Progenitor cell of endocrine pancreas (in vitro differentiated cells): Measurements from ENCODE around the gene NLRC5. TPM values are rescaled to one million over a fixed set of nuclear protein-coding genes. Genes with fewer than 3 reads are reported as not detected.
"Not testable (repeated sequence)": the region's sequence is repeated elsewhere in the genome, so short reads cannot be mapped to it uniquely, and the experiment has no call there.

Source experiments
- DNase-seq: peaks from one replicate; pipeline ENCODE4 v3.0.0; 2021; ENCODE audit warnings: low spot score; ENCODE audit not compliant: unreplicated experiment
- H3K27ac Mint-ChIP-seq: 2 replicates; pipeline ENCODE4 v1.8.0; 2021; ENCODE audit warnings: mild to moderate bottlenecking, moderate library complexity, mixed read lengths
- H3K27me3 Mint-ChIP-seq: 2 replicates; pipeline ENCODE4 v1.8.0; 2021; ENCODE audit warnings: mixed read lengths
- H3K36me3 Mint-ChIP-seq: 2 replicates; pipeline ENCODE4 v1.8.0; 2022; ENCODE audit warnings: mixed read lengths; ENCODE audit not compliant: insufficient read depth
- H3K4me1 Mint-ChIP-seq: 2 replicates; pipeline ENCODE4 v1.8.0; 2021; ENCODE audit warnings: low read depth, mixed read lengths
- H3K4me3 Mint-ChIP-seq: 2 replicates; pipeline ENCODE4 v1.8.0; 2021; ENCODE audit warnings: low read depth, mild to moderate bottlenecking, moderate library complexity, mixed read lengths
- H3K9me3 Mint-ChIP-seq: 2 replicates; pipeline ENCODE4 v1.8.0; 2021; ENCODE audit warnings: low read depth, mixed read lengths
- total RNA-seq: library from RNA; stranded (reverse); gene quantifications from 2 replicates; pipeline ENCODE4 v1.2.1, GENCODE V29; 2021
- TF ChIP-seq, protein P1 (sequence below): fragments of 200-600 bp; sonication (generic); IDR thresholded peaks from one replicate; pipeline ENCODE4 v1.5.0; 2021; ENCODE audit warnings: antibody characterized with exemption, mild to moderate bottlenecking; ENCODE audit not compliant: unreplicated experiment

The NLRC5 gene
- total RNA-seq, 1 donor from 2014 or later, result not detected

DNA sequence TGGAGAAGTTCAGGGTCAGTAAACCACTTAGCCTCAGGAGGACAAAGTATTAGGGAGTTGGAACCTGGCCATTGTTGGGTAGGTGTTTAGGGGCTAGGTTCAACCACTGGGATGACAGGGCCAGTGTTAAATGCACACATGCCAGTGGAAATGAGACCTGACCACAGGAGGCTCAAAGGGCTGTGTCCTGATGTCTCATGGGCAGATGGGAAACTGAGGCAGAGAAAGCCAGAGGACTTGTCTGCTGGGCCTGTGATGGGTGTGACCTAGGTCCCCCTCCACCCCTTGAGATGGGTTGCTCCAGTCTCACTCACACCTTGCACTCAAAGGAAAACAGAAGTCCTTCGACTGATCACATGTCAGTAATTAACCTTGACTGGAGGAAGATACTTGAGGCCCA, 119.1 kb downstream of the NLRC5 start:
- Mint-ChIP-seq H3K36me3 (no peaks in the 10 kb centered on the region), H3K27ac (no peak overlapping the region), H3K4me3 (no peak overlapping the region), H3K4me1 (no peaks in the 10 kb centered on the region), H3K27me3 (peaks cover 3% of the 10 kb centered on the region), H3K9me3 (no peaks in the 10 kb centered on the region)
- no peak for DNase-seq
- TF ChIP-seq, protein P1, sequence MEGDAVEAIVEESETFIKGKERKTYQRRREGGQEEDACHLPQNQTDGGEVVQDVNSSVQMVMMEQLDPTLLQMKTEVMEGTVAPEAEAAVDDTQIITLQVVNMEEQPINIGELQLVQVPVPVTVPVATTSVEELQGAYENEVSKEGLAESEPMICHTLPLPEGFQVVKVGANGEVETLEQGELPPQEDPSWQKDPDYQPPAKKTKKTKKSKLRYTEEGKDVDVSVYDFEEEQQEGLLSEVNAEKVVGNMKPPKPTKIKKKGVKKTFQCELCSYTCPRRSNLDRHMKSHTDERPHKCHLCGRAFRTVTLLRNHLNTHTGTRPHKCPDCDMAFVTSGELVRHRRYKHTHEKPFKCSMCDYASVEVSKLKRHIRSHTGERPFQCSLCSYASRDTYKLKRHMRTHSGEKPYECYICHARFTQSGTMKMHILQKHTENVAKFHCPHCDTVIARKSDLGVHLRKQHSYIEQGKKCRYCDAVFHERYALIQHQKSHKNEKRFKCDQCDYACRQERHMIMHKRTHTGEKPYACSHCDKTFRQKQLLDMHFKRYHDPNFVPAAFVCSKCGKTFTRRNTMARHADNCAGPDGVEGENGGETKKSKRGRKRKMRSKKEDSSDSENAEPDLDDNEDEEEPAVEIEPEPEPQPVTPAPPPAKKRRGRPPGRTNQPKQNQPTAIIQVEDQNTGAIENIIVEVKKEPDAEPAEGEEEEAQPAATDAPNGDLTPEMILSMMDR, result no peak

DNA sequence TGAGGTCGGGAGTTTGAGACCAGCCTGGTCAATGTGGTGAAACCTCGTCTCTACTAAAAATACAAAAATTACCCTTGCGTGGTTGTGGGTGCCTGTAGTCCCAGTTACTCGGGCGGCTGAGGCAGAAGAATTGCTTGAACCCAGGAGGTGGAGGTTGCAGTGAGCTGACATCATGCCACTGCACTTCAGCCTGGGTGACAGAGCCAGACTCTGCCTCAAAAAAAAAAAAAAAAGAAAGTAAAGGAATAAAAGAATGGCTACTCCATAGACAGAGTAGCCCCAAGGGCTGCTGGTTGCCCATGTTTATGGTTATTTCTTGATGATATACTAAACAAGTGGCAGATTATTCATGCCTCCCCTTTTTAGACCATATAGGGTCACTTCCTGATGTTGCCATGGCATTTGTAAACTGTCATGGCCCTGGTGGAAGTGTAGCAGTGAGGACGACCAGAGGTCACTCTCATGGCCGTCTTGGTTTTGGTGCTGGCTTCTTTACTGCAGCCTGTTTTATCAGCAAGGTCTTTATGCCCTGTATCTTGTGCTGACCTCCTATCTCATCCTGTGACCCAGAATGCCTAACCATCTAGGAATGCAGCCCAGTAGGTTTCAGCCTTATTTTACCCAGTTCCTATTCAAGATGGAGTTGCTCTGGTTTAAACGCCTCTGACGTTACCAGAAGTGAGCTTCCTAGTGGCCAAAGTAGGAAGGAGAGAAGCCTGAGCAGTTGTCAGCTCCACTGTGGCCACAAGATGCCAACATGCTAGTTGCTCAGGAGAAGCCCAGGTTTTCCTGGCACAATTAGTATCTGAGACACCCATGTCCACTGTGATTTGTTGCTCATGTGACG, 120.1 kb downstream of the NLRC5 start:
- H3K9me3 Mint-ChIP-seq, H3K27ac Mint-ChIP-seq, H3K27me3 Mint-ChIP-seq, H3K4me3 Mint-ChIP-seq, H3K4me1 Mint-ChIP-seq, H3K36me3 Mint-ChIP-seq, DNase-seq: not testable (repeated sequence)

DNA sequence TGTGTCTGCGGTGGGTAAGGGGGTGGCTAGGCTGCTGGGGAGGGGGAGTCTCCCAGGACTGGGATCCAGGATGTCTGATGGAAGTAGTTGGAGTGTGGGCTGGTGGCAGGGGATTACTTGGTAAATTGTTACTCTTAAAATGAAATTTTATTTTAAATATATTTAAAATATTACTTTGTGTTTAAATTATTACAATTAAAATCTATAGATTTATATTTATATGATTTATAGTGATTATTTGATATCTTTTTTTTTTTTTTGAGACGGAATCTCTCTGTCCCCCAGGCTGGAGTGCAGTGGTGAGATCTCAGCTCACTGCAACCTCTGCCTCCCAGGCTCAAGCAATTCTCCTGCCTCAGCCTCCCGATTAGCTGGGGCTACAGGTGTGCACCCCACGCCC, 121.6 kb downstream of the NLRC5 start:
- Mint-ChIP-seq H3K27me3 (peaks cover 3% of the 10 kb centered on the region), H3K36me3 (no peaks in the 10 kb centered on the region), H3K4me3 (no peak overlapping the region), H3K27ac (no peak overlapping the region), H3K4me1 (peaks cover under 1% of the 10 kb centered on the region), H3K9me3 (no peaks in the 10 kb centered on the region)
- DNase-seq, result no peak
- TF ChIP-seq, protein P1, result no peak

DNA sequence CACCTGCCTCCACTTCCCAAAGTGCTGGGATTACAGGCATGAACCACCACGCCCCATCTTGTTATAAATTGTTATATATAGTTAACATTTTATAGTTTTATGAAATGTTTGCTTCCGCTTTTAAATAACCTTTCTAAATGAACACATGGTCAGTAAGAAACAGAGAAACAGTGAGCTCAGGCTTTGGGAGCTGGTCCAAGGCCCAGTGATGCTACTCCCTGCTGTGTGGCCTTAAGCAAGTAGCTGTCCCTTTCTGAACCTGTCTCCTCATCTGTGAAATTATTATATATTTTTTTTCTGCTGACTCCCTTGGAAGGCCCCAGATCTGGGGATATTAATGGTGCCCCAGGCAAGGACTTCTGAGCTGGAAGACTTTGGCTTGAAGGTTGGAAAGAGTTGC, 122.1 kb downstream of the NLRC5 start:
- H3K27me3 Mint-ChIP-seq, result peaks cover 1% of the 10 kb centered on the region

DNA sequence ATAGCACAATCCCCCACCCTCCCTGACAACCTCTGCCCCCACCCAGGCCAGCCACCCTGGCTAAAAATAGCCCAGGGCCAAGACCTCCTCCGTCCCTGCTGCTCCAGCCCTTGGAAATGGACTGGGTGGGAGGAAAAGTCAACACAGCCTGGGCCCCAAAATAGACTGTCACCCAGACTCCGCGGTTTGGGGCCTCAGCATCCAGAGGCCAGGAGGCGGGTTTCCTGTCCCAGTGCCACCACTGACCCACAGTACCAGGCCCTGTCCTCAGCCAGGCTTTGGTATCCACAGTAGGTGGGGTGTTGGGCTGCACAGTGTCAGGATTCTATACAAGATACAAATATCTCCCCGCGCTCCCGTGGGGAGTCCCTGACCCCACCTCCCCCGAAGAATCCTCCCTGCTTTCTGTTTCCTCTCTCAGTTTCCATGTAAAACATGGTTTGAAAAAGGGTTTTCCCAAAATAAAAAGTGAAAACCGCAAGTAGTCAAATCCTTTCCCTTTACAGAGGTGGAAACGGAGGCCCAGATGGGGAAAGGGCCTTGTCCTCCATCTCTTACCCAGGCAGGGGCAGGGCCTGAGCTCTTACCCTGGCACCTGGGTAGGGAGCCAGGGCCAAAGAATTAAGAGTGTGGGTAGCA, 123.2 kb downstream of the NLRC5 start:
- Mint-ChIP-seq H3K4me3 (no peak overlapping the region), H3K4me1 (peaks cover 3% of the 10 kb centered on the region), H3K36me3 (no peaks in the 10 kb centered on the region), H3K27me3 (no peaks in the 10 kb centered on the region), H3K27ac (no peak overlapping the region), H3K9me3 (no peaks in the 10 kb centered on the region)
- TF ChIP-seq, protein P1, result no peak
- DNase-seq, result no peak

More for the DNA sequence above, 122.1 kb downstream of the NLRC5 start:
- Mint-ChIP-seq H3K9me3 (no peaks in the 10 kb centered on the region), H3K27ac (no peak overlapping the region), H3K4me3 (no peak overlapping the region), H3K4me1 (peaks cover 3% of the 10 kb centered on the region), H3K36me3 (no peaks in the 10 kb centered on the region)
- DNase-seq, result no peak
- TF ChIP-seq, protein P1, result no peak
